ENCODE data around the gene PROKR1. TPM values are rescaled to one million over a fixed set of nuclear protein-coding genes. Genes with fewer than 3 reads are reported as not detected.

Gene PROKR1
- total and polyA plus RNA-seq, 2 donors (not counting 3 experiments of a cell fraction or from before 2014, with no cell fraction given), result not detected

GRCh38 chr2:68687018-68687417 is 43.6 kb downstream of the PROKR1 start:
- H2AFZ ChIP-seq (ENCODE audit: low read depth, low read length), result no peak overlapping the region
- no peaks in the 10 kb centered on the region for H3K79me2 ChIP-seq (ENCODE audit: control insufficient read depth, insufficient read depth, low read length)
- no peaks in the 10 kb centered on the region for H3K9me3 ChIP-seq (replicated peaks; ENCODE audit: control insufficient read depth, insufficient read depth, low read length)
- H4K20me1 ChIP-seq (replicated peaks; ENCODE audit: control insufficient read depth, extremely low read depth, insufficient read depth, low read length), result no peaks in the 10 kb centered on the region
- no TSS peak for BruUV-seq (replicated peaks)
- H3K27ac ChIP-seq (ENCODE audit: insufficient read depth, low read depth, low read length), result no peak overlapping the region
- no peak overlapping the region for H3K9ac ChIP-seq (replicated peaks; ENCODE audit: extremely low read depth, insufficient read depth, low read length)
- FAIRE-seq, result no peak
- intact Hi-C loops (cut with micrococcal nuclease), result no loop called here
- ChIA-PET CTCF (no interaction called here), POLR2A (no interaction called here)
- H3K4me2 ChIP-seq (ENCODE audit: insufficient read depth, low read length), result no peak overlapping the region
- no peaks in the 10 kb centered on the region for H3K9me1 ChIP-seq (replicated peaks; ENCODE audit: control insufficient read depth, extremely low read depth, insufficient read depth, low read length)
- dilution Hi-C loops (cut with MboI; ENCODE audit: extremely low pct_ligation_motif_present, low sequenced_read_pairs), result no loop called here
- no peak overlapping the region for H3K4me3 ChIP-seq (replicated peaks in 1 of 3; ENCODE audit: insufficient read depth in 1 of 3, low read depth in 1 of 3, low read length in 3 of 3)
- H3K36me3 ChIP-seq (ENCODE audit: control insufficient read depth in 2 of 2, extremely low read depth in 1 of 2, insufficient read depth in 2 of 2, low read length in 2 of 2), result no peaks in the 10 kb centered on the region
- peaks cover 3 to 4% of the 10 kb centered on the region in 2 experiments for H3K27me3 ChIP-seq (ENCODE audit: control insufficient read depth in 2 of 2, insufficient read depth in 2 of 2, low read length in 2 of 2)
- H3K4me1 ChIP-seq (ENCODE audit: control insufficient read depth, extremely low read depth, insufficient read depth, low read length), result no peaks in the 10 kb centered on the region
- no peak for TF ChIP-seq JUN (IDR thresholded peaks at IDR 0.05; ENCODE audit: borderline replicate concordance, insufficient read depth, insufficient read length, low read depth)
- no peak for TF ChIP-seq MAX (IDR thresholded peaks at IDR 0.05; ENCODE audit: insufficient read depth, insufficient read length)
- no peak for TF ChIP-seq POLR2AphosphoS5 (IDR thresholded peaks at IDR 0.05; ENCODE audit: insufficient read depth, low read depth, low read length)
- no peak for TF ChIP-seq MYC (IDR thresholded peaks at IDR 0.05; ENCODE audit: low read depth, low read length)
- no peak for TF ChIP-seq POLR2A (IDR thresholded peaks at IDR 0.05; ENCODE audit: low read depth, low read length)
- TF ChIP-seq FOS (IDR thresholded peaks at IDR 0.05; ENCODE audit: borderline replicate concordance, insufficient read depth, low read length), result no peak
- no peak for DNase-seq (ENCODE audit: low read depth, low spot score)

GRCh38 chr2:68689553-68690537 is 46.5 kb downstream of the PROKR1 start:
- Histone ChIP-seq H3K36me3 (ENCODE audit: control insufficient read depth in 2 of 2, extremely low read depth in 1 of 2, insufficient read depth in 2 of 2, low read length in 2 of 2) (no peaks in the 10 kb centered on the region), H3K4me1 (ENCODE audit: control insufficient read depth, extremely low read depth, insufficient read depth, low read length) (no peaks in the 10 kb centered on the region), H3K27ac (ENCODE audit: insufficient read depth, low read depth, low read length) (no peak overlapping the region), H3K4me2 (ENCODE audit: insufficient read depth, low read length) (no peak overlapping the region), H2AFZ (ENCODE audit: low read depth, low read length) (no peak overlapping the region), H3K9ac (replicated peaks; ENCODE audit: extremely low read depth, insufficient read depth, low read length) (no peak overlapping the region), H3K9me1 (replicated peaks; ENCODE audit: control insufficient read depth, extremely low read depth, insufficient read depth, low read length) (no peaks in the 10 kb centered on the region), H3K4me3 (replicated peaks in 1 of 3; ENCODE audit: insufficient read depth in 1 of 3, low read depth in 1 of 3, low read length in 3 of 3) (no peak overlapping the region), H3K27me3 (ENCODE audit: control insufficient read depth in 2 of 2, insufficient read depth in 2 of 2, low read length in 2 of 2) (peaks cover 2 to 5% of the 10 kb centered on the region in 2 experiments), H3K79me2 (ENCODE audit: control insufficient read depth, insufficient read depth, low read length) (no peaks in the 10 kb centered on the region), H4K20me1 (replicated peaks; ENCODE audit: control insufficient read depth, extremely low read depth, insufficient read depth, low read length) (no peaks in the 10 kb centered on the region), H3K9me3 (replicated peaks; ENCODE audit: control insufficient read depth, insufficient read depth, low read length) (no peaks in the 10 kb centered on the region)
- TF ChIP-seq JUN (IDR thresholded peaks at IDR 0.05; ENCODE audit: borderline replicate concordance, insufficient read depth, insufficient read length, low read depth) (no peak), MYC (IDR thresholded peaks at IDR 0.05; ENCODE audit: low read depth, low read length) (no peak), MAX (IDR thresholded peaks at IDR 0.05; ENCODE audit: insufficient read depth, insufficient read length) (no peak), EZH2 (IDR thresholded peaks at IDR 0.05; ENCODE audit: borderline replicate concordance, low read depth, low read length, severe bottlenecking) (no peak), GATA2 (IDR thresholded peaks at IDR 0.05; ENCODE audit: insufficient read depth, insufficient read length, low read depth, low read length) (no peak), POLR2A (IDR thresholded peaks at IDR 0.05; ENCODE audit: low read depth, low read length) (no peak), CTCF (IDR thresholded peaks at IDR 0.05; ENCODE audit: extremely low read depth in 1 of 2, insufficient read depth in 1 of 2, low read depth in 1 of 2, low read length in 2 of 2) (no peak), FOS (IDR thresholded peaks at IDR 0.05; ENCODE audit: borderline replicate concordance, insufficient read depth, low read length) (no peak), POLR2AphosphoS5 (IDR thresholded peaks at IDR 0.05; ENCODE audit: insufficient read depth, low read depth, low read length) (no peak)
- CTCF ChIA-PET, result interaction anchor here (0.6 to 3.0 kb wide), 7 partner anchors 15 to 227 kb away, joined by 3 to 12 read pairs (median 4); no protein-coding TSS in a partner anchor
- POLR2A ChIA-PET, result no interaction called here
- DNase-seq (ENCODE audit: low read depth, low spot score) (no peak), FAIRE-seq (no peak)
- intact Hi-C loops (cut with micrococcal nuclease) (no loop called here), dilution Hi-C loops (cut with MboI; ENCODE audit: extremely low pct_ligation_motif_present, low sequenced_read_pairs) (no loop called here)
- BruUV-seq (replicated peaks), result no TSS peak

All from endothelial cell of umbilical vein (primary cell).